PFSK-1 (cell line): ENCODE measurements around the gene ZNF782.

Source experiments
- FOXP2 ChIP-seq: optimal IDR thresholded peaks from 2 replicates; pipeline ENCODE3; 2011; ENCODE audit warnings: borderline replicate concordance, control low read depth, inconsistent platforms; ENCODE audit not compliant: insufficient read depth; ENCODE audit errors: extremely low read length, extremely low read depth
- POLR2AphosphoS5 ChIP-seq: IDR thresholded peaks from 2 replicates; pipeline ENCODE4 v1.6.1; 2012; ENCODE audit warnings: low read depth, mild to moderate bottlenecking, control low read depth, low read length, moderate library complexity
- SIN3A ChIP-seq: IDR thresholded peaks from 2 replicates; pipeline ENCODE4 v1.6.1; 2012; ENCODE audit warnings: mild to moderate bottlenecking, low read length, moderate library complexity, borderline replicate concordance; ENCODE audit not compliant: insufficient read depth
- TAF1 ChIP-seq: IDR thresholded peaks from 2 replicates; pipeline ENCODE4 v1.6.1; 2012; ENCODE audit warnings: low read length, control low read depth, borderline replicate concordance; ENCODE audit not compliant: insufficient read depth
- TF ChIP-seq, protein P1 (sequence below), 2 experiments: IDR thresholded peaks; 2 replicates each; pipeline versions ENCODE4 v1.6.1 to v1.8.0; 2011 to 2012; ENCODE audit warnings: low read depth in 2 of 2, low read length in 2 of 2, control low read depth in 1 of 2, inconsistent platforms in 1 of 2, mild to moderate bottlenecking in 1 of 2, moderate library complexity in 1 of 2; ENCODE audit not compliant: insufficient read depth in 1 of 2

ZNF782 gene

DNA sequence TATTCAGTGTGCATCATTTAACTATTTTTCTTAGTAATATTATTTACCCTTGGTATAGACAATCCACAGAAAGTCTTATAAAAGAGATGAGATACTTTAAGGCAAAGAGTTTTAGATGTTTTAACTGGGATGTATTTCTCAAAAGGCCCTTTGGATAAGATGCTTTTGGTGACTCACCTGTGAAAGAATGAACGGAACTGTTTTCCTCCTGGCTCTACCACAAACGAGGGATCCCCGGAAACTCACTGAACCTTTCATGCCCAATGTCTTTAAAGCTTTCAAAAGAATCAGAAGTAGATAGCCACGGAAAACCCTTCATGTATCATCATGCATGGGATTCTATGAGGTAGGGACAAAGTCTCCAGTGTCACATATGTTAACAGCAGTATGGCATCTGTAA is 1.6 kb downstream of the ZNF782 start:
- TF ChIP-seq TAF1, result no peak
- no peak for TF ChIP-seq SIN3A
- no peak for TF ChIP-seq FOXP2
- TF ChIP-seq, protein P1, sequence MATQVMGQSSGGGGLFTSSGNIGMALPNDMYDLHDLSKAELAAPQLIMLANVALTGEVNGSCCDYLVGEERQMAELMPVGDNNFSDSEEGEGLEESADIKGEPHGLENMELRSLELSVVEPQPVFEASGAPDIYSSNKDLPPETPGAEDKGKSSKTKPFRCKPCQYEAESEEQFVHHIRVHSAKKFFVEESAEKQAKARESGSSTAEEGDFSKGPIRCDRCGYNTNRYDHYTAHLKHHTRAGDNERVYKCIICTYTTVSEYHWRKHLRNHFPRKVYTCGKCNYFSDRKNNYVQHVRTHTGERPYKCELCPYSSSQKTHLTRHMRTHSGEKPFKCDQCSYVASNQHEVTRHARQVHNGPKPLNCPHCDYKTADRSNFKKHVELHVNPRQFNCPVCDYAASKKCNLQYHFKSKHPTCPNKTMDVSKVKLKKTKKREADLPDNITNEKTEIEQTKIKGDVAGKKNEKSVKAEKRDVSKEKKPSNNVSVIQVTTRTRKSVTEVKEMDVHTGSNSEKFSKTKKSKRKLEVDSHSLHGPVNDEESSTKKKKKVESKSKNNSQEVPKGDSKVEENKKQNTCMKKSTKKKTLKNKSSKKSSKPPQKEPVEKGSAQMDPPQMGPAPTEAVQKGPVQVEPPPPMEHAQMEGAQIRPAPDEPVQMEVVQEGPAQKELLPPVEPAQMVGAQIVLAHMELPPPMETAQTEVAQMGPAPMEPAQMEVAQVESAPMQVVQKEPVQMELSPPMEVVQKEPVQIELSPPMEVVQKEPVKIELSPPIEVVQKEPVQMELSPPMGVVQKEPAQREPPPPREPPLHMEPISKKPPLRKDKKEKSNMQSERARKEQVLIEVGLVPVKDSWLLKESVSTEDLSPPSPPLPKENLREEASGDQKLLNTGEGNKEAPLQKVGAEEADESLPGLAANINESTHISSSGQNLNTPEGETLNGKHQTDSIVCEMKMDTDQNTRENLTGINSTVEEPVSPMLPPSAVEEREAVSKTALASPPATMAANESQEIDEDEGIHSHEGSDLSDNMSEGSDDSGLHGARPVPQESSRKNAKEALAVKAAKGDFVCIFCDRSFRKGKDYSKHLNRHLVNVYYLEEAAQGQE (IDR thresholded peaks at IDR 0.05; ENCODE audit: insufficient read depth in 1 of 2, low read depth in 2 of 2, low read length in 2 of 2), result no peak
- no peak for TF ChIP-seq POLR2AphosphoS5

DNA sequence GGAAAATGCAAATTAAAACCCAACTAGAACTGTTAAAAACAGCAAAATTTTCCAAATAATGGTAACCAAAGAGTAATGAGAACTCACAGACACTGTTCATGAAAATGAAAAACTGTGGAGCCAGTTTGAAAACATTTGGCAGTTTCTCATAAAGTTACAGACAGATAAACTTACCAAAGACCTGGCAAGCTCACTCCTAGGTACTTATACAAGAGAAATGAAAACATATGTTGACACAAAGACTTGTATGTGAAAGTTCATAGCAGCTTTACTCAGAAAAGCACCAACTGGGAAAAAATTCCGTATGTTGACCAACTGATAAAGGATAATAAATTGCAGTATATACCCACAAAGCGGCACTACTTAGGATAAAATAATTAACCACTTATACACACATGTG is 10.3 kb downstream of the ZNF782 start:
- TF ChIP-seq SIN3A (no peak), TAF1 (no peak), POLR2AphosphoS5 (no peak), FOXP2 (no peak)
- TF ChIP-seq, protein P1 (IDR thresholded peaks at IDR 0.05; ENCODE audit: insufficient read depth in 1 of 2, low read depth in 2 of 2, low read length in 2 of 2), result no peak

DNA sequence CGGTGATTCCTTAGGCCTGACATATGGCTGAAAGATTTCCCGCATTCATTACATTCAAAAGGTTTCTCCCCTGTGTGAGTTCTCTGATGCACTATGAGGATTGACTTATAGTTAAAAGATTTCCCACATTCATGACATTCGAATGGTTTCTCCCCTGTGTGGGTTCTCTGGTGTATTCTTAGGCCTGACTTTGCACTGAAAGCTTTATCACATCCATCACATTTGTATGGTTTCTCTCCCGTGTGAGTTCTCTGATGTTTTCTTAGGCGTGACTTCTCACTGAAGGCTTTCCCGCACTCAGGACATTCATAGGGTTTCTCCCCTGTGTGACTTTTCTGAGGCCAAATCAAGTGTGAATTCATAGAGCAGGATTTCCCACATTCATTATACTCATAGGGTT is 35.8 kb downstream of the ZNF782 start:
- no peak for TF ChIP-seq SIN3A
- no peak for TF ChIP-seq FOXP2
- TF ChIP-seq POLR2AphosphoS5, result no peak
- TF ChIP-seq, protein P1 (IDR thresholded peaks at IDR 0.05; ENCODE audit: insufficient read depth in 1 of 2, low read depth in 2 of 2, low read length in 2 of 2), result no peak
- no peak for TF ChIP-seq TAF1

DNA sequence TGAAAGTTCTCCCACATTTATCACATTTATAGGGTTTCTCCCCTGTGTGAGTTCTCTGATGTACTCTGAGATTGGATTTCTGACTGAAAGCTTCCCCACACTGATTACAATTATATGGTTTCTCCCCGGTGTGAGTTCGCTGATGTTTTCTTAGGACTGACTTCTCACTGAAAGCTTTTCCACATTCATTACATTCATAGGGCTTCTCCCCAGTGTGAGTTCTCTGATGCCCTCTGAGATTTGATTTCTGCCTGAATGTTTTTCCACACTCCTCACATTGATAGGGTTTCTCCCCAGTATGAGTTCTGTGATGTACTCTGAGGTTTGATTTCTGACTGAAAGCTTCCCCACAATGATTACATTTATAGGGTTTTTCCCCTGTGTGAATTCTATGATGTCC is 36.3 kb downstream of the ZNF782 start:
- TF ChIP-seq TAF1, result no peak
- TF ChIP-seq POLR2AphosphoS5, result no peak
- no peak for TF ChIP-seq FOXP2
- no peak for TF ChIP-seq SIN3A
- TF ChIP-seq, protein P1 (IDR thresholded peaks at IDR 0.05; ENCODE audit: insufficient read depth in 1 of 2, low read depth in 2 of 2, low read length in 2 of 2), result no peak

DNA sequence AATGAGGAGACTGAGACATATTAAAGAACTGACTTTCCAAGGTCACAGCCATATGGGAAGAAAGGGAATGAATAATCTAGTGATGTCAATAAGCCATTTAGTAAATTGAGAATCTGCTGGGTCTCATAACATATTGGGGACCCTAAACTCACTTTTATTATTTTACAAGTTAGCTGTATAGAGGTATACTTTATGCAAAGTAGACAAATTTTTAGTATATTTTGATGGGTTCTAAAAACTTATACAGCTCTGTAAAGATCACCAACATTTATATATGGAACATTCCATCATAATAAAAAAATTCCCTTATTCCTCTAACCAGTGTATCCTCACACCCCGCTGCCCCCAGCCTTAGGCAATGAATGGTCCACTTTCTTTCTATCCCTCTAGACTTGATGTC is 40.7 kb downstream of the ZNF782 start:
- TF ChIP-seq, protein P1 (IDR thresholded peaks at IDR 0.05; ENCODE audit: insufficient read depth in 1 of 2, low read depth in 2 of 2, low read length in 2 of 2), result no peak
- TF ChIP-seq SIN3A (no peak), FOXP2 (no peak), POLR2AphosphoS5 (no peak), TAF1 (no peak)
